ENCODE data around the gene CSNK2B. TPM values are rescaled to one million over a fixed set of nuclear protein-coding genes. Genes with fewer than 3 reads are reported as not detected.

Gene CSNK2B
- total and polyA plus RNA-seq, 10 of the 15 experiments (the other 5 are each of a cell fraction or from before 2014, with no cell fraction given) = 56.3 to 405 (median 286) TPM

DNA sequence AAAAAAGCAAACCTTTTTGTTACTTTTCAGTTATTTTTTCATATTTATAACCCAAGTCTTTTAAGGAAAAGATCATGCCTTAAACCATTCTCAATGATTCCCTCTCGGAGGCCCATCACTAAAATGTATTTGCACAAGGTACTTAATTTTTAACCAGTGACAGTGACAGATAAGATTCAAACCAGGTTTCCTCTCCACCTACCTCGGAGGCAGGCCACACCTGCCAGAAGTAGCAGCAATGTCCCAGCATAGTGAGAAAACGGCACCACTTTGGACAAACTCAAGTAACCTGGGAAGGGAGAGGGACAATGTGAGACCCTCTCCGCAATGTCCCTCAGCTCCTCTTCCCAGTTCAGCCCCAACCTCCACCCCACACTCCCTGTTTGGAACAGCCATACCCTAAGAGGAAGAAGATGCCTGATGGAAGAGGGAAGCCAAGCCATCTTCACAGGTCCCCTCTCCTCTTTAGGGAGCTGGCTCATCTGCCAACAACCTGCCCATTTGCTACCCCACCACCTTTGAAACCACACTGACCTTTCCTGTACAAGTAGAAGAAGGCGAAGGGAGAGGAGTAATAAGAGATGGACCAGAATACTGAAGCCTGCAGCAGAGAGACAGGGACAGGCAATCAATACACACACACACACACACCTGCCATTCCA is 35.0 kb downstream of the CSNK2B start:
- ATAC-seq = no peak
- Histone ChIP-seq H3K4me1 (ENCODE audit: control insufficient read depth, insufficient read depth, low read length) (peaks cover 9% of the 10 kb centered on the region; the same call in 1 of the 2 replicates), H4K20me1 (ENCODE audit: control insufficient read depth, insufficient read depth) (no peaks in the 10 kb centered on the region), H2AFZ (ENCODE audit: control insufficient read depth, low read depth, low read length) (no peak overlapping the region), H3K36me3 (ENCODE audit: control insufficient read depth in 2 of 2, insufficient read depth in 2 of 2, low read length in 1 of 2) (peaks cover 0 to 8% of the 10 kb centered on the region in 2 experiments; a peak in 2 of 4 replicates), H3K27ac (ENCODE audit: control insufficient read depth, insufficient read depth) (no peak overlapping the region), H3K4me3 (peak overlapping the region; percentile 96; the same call in 1 of the 2 replicates), H3K9me3 (replicated peaks; ENCODE audit: control insufficient read depth, insufficient read depth, low read length) (no peaks in the 10 kb centered on the region), H3K27me3 (replicated peaks in 1 of 2; ENCODE audit: control insufficient read depth in 2 of 2, insufficient read depth in 2 of 2, low read length in 1 of 2) (no peaks in the 10 kb centered on the region), H3K4me2 (ENCODE audit: control insufficient read depth, insufficient read depth) (peak overlapping the region; percentile 81; the same call in 1 of the 2 replicates), H3K9ac (ENCODE audit: control insufficient read depth, insufficient read depth, low read length) (no peak overlapping the region), H3K79me2 (ENCODE audit: control insufficient read depth, insufficient read depth, low read length) (peaks cover 17% of the 10 kb centered on the region)
- no peak for FAIRE-seq
- intact Hi-C loops (cut with micrococcal nuclease; ENCODE audit: unreplicated experiment) = no loop called here
- POLR2A ChIA-PET = interaction anchor here (0.5 to 3.2 kb wide), 3 partner anchors 37 to 108 kb away, joined by 3 to 23 read pairs (median 5); partner anchors contain the start of gene CLIC1
- TF ChIP-seq CHD1 (IDR thresholded peaks at IDR 0.05; ENCODE audit: low read depth, low read length) = no peak
- TF ChIP-seq KDM1A (IDR thresholded peaks at IDR 0.05; ENCODE audit: borderline replicate concordance) = no peak
- TF ChIP-seq CBX5 (IDR thresholded peaks at IDR 0.05; ENCODE audit: low read depth) = no peak
- no peak for TF ChIP-seq BMI1 (IDR thresholded peaks at IDR 0.05; ENCODE audit: borderline replicate concordance)
- no peak for TF ChIP-seq NFIC (IDR thresholded peaks at IDR 0.05; ENCODE audit: low read depth, low read length)
- TF ChIP-seq MEF2A (IDR thresholded peaks at IDR 0.05; ENCODE audit: insufficient read depth, low read depth, low read length) = no peak
- TF ChIP-seq TCF12 (IDR thresholded peaks at IDR 0.05; ENCODE audit: low read depth, low read length) = no peak
- no peak for TF ChIP-seq SUZ12 (IDR thresholded peaks at IDR 0.05; ENCODE audit: unreplicated experiment)
- no peak for TF ChIP-seq SMARCA5 (IDR thresholded peaks at IDR 0.05)
- TF ChIP-seq CHD4 (IDR thresholded peaks at IDR 0.05) = no peak
- TF ChIP-seq, protein P1, sequence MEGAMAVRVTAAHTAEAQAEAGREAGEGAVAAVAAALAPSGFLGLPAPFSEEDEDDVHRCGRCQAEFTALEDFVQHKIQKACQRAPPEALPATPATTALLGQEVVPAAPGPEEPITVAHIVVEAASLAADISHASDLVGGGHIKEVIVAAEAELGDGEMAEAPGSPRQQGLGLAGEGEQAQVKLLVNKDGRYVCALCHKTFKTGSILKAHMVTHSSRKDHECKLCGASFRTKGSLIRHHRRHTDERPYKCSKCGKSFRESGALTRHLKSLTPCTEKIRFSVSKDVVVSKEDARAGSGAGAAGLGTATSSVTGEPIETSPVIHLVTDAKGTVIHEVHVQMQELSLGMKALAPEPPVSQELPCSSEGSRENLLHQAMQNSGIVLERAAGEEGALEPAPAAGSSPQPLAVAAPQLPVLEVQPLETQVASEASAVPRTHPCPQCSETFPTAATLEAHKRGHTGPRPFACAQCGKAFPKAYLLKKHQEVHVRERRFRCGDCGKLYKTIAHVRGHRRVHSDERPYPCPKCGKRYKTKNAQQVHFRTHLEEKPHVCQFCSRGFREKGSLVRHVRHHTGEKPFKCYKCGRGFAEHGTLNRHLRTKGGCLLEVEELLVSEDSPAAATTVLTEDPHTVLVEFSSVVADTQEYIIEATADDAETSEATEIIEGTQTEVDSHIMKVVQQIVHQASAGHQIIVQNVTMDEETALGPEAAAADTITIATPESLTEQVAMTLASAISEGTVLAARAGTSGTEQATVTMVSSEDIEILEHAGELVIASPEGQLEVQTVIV (IDR thresholded peaks at IDR 0.05; ENCODE audit: borderline replicate concordance, partially characterized antibody) = no peak
- TF ChIP-seq RB1 (IDR thresholded peaks at IDR 0.05; ENCODE audit: borderline replicate concordance) = no peak
- TF ChIP-seq ZNF592 (IDR thresholded peaks at IDR 0.05) = no peak
- no peak for TF ChIP-seq RBBP5 (conservative IDR thresholded peaks at IDR 0.05)
- no peak for TF ChIP-seq TCF7 (IDR thresholded peaks at IDR 0.05; ENCODE audit: borderline replicate concordance)
- no peak for TF ChIP-seq ZBED1 (IDR thresholded peaks at IDR 0.05; ENCODE audit: borderline replicate concordance)
- TF ChIP-seq ZNF274 (IDR thresholded peaks at IDR 0.05; ENCODE audit: insufficient read depth, insufficient read length) = no peak
- WGBS (ENCODE audit: insufficient coverage, insufficient replicate concordance, low lambda C conversion rate, missing lambda C conversion rate) = 88% methylated on average over 5 of the region's 5 CpGs
- in situ Hi-C loops (cut with MboI) = no loop called here
- CTCF ChIA-PET = interaction anchor here (0.7 to 1.3 kb wide), 2 partner anchors 33 to 69 kb away, joined by 4 read pairs; no protein-coding TSS in a partner anchor
- RAD21 ChIA-PET (ENCODE audit: unreplicated experiment) = no interaction called here
- no TSS peak for BruUV-seq (replicated peaks)
- SMC1A ChIA-PET (ENCODE audit: uncharacterized antibody, unreplicated experiment) = interaction anchor here (1.1 kb wide), 1 partner anchor 10 kb away, joined by 3 read pairs; no protein-coding TSS in a partner anchor
- no peak for DNase-seq (ENCODE audit: low read depth, low spot score)
